H1 (cell line): ENCODE results near the gene RXRA. TPM values are rescaled to one million over a fixed set of nuclear protein-coding genes. Genes with fewer than 3 reads are reported as not detected.

ENCODE experiments used
- CREB1 ChIP-seq: IDR thresholded peaks from 2 replicates; pipeline ENCODE4 v1.6.1; 2012; ENCODE audit warnings: inconsistent platforms
- RAD21 ChIP-seq, 2 experiments: IDR thresholded peaks in 1 of 2; conservative IDR thresholded peaks in 1 of 2; 2 replicates each; pipeline ENCODE4 v1.6.1; 2011; ENCODE audit warnings: low read depth in 2 of 2, low read length in 2 of 2, improper control_type of control experiment in 1 of 2, inconsistent platforms in 1 of 2, mild to moderate bottlenecking in 1 of 2, moderate library complexity in 1 of 2
- RNF2 ChIP-seq: fragments of 200-900, 300-1000 bp; sonication (generic); IDR thresholded peaks from 2 replicates; pipeline ENCODE4 v1.7.1; 2016; ENCODE audit warnings: borderline replicate concordance, low read depth, mild to moderate bottlenecking, antibody characterized with exemption, low read length; ENCODE audit not compliant: poor library complexity, severe bottlenecking; ENCODE audit errors: missing control alignments
- TEAD4 ChIP-seq: IDR thresholded peaks from 2 replicates; pipeline ENCODE4 v1.6.1; 2012; ENCODE audit warnings: low read depth, low read length, inconsistent platforms, mixed read lengths
- polyA plus RNA-seq, 7 experiments: library from polyadenylated mRNA; depleted of rRNA in 3 of 7; stranded (reverse) in 5 of 7; unstranded in 2 of 7; fragments of >200 nt in 5 of 7; fragments of 200-250 nt in 2 of 7; gene quantifications; 1 replicate in 5 of 7; 2 replicates in 1 of 7; 4 replicates in 1 of 7; pipeline versions ENCODE4 v1.2.1 to v1.2.3, GENCODE V29; 2011 to 2013; ENCODE audit warnings: missing spikeins in 2 of 7, mixed read lengths in 2 of 7
- total RNA-seq: library from RNA; stranded (reverse); fragmentation: NEBNext Ultra II Directional; extraction: Animal tissue kit (Norgen Biotek cat#: 25700); gene quantifications from 2 replicates; pipeline ENCODE4 v1.2.1, GENCODE V29; 2021

The RXRA gene
- total and polyA plus RNA-seq, 2 of the 8 experiments (the other 6 are each of a cell fraction or from before 2014, with no cell fraction given), result 9.8 to 29.4 TPM

- TF ChIP-seq RNF2 (no peak), TEAD4 (no peak), CREB1 (no peak), RAD21 (IDR thresholded peaks at IDR 0.05 in 1 of 2, conservative IDR thresholded peaks at IDR 0.05 in 1 of 2; ENCODE audit: low read depth in 2 of 2, low read length in 2 of 2) (no peak)
These were observed 118.7 kb downstream of the RXRA start (continued) for GRCh38 chr9:134445000-134445399.
